NCI-H1092 (cell line): ENCODE data around the gene MAP7D3.
"Not testable (repeated sequence)": the region's sequence is repeated elsewhere in the genome, so short reads cannot be mapped to it uniquely, and the experiment has no call there.

Source experiments
- DNase-seq: peaks from one replicate; lab custom pipeline; 2025; lab: John Stamatoyannopoulos, UW

MAP7D3 gene

DNA sequence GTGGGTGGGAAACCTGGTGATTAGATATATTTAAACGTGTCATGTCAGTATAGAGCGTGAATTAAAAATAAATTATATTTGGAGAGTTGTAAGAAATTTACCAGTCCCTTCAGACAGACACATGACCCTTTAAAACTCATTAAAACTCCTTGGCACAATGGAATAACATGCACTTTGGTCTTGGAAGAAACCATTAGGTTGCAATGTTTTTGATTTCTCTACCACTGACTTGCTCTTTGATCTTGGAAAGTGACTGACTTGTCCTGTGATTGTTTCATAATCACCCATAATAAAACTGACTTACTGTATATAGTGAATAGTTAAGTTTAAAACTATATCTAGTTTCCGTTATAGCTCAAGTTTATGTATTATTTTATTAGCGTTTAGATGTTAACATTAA lies 68.0 kb downstream of the MAP7D3 start:
- DNase-seq: no peak

DNA sequence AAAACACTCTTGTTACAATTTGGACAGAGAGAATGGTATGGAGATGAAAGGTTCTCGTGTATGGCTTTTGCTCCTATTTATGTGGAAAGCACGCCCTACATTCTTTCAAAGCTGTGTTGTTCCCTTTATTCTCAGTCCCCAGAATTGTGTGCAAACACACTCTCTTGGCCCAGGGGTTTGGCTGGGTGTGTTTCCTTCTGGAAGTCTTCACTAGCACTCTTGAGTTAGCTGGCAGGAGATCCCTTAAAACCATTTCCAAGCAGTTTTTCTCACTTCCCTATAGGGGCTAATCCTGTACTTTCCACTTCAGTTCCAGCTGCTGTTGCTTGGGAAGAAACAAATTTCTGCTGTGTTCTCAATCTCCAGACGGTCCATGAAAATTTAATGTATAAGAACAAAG lies 68.8 kb downstream of the MAP7D3 start:
- no peak for DNase-seq

DNA sequence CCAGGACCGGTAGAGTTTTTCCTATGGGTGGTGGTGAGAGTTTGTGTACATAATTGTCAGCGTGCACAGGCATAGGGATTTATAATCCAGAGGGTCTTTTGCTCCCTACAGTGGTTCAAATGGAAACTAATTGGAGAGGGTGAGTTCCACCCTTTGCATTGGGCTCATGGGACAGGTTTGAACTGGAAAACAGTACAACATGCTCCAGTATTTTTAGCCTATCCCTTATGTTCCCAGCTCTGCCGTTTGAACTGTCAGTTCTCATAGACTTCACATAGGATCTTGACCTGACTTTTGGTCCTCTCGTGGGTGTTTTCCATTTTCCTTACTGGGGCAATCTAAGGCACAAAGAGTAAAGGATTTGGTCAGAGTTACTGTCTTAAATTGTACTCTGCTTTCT lies 72.1 kb downstream of the MAP7D3 start:
- DNase-seq: no peak

DNA sequence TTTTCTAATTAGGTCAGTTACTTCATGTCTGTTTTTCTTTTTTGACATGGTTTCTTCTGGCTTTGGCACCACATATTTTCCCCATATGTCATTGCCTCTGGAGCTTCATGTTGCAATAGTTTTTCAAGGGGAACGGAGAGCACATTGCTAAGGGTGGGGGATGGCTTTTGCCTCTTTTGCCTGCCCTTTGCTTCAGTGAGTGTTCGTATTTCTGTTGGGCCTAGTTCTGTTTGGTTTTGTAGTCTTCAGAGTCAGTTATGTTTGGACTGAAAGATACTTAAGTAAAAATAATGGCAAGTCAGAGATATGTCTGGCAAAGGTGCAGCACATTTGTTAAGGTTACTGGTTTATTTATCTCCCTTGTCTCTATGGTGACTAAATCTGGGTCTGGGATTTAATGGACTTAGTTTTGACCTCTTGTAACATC lies 74.8 kb downstream of the MAP7D3 start:
- no peak for DNase-seq

DNA sequence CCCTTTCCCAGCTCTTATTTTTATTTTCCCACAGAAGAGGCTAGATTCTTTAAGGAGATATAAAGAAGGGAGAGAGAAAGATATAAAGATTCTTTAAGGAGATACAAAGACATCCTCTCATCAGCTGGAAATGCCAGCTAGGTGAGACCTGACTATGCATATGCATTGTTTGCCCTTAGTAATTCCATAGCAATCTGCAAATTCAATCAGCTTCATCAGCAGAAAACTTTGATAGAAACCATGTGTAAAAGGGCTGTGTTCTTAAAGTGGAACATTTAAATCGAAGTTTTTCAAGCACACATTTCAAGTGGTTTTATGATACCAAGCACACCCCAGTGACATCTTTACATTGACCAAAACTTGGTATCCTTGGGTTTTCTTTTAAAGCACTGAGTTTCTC lies 79.8 kb downstream of the MAP7D3 start:
- no peak for DNase-seq

DNA sequence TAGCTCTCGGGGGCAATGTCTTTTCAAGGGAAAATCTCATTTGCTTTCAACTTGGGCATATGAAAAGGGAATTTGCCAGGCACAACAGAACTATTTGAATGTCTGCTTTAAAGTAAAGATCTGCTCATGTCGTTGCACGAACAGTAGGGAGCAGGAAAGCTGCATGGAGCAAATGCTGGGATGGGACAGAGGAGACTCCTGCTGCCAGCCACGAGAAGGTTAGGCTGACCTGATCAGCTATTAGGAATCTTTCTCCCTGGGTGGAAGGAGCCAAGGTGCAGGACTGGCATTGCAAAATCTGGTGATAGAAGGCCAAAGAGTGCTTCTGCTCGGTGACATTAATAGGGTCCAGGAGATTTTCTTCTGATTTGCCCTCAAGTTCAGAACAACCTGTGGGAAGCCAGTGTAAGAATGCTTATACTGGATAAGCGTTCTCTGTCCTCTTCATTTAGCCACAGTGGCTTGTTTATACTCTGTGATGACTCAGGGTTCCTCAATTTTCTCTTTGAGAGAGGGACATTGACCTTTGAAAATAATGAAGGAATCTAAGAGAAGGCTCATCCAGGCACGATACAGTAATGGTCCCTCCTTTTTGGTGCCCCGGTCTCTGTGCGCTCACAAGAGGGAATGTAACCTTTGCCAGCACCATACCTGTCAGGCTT lies 80.9 kb downstream of the MAP7D3 start:
- no peak for DNase-seq

DNA sequence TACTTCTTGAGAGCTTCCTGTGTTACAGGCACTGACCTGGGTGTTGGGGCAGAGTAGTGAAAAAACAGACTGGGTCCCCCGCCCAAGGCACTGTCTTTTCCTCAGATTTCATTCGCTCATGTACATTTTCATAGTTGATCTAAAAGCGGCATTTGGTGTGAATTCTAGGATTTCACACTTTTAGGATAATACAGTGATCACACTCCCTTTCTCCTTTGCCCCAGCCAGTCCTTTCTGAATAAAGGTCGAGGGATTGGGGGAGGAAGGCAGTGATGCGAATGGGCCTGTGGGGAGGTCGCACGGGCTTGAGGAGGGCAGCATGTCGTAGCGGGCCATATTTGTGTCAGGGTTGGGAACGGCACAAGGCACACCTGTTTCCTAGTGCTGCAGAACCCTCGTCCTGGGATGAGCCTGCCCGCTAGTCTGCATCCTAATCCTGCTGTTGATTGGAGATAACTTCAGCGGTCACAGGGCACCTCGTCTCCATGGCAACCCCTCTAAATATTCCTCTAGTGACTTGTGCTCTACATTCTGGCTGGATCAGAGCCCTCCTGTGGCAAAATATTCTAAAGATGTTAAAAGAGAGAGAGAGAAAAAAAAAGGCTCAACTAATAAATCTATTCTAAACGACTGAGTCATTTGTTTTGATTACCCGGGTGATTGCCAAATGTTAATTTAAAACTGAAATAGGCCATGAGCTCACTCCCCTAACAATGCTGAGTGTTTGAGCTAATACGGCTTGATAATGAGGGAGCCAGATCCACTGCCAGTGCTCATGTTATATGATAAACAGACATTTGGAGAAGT lies 82.1 kb downstream of the MAP7D3 start:
- no peak for DNase-seq

DNA sequence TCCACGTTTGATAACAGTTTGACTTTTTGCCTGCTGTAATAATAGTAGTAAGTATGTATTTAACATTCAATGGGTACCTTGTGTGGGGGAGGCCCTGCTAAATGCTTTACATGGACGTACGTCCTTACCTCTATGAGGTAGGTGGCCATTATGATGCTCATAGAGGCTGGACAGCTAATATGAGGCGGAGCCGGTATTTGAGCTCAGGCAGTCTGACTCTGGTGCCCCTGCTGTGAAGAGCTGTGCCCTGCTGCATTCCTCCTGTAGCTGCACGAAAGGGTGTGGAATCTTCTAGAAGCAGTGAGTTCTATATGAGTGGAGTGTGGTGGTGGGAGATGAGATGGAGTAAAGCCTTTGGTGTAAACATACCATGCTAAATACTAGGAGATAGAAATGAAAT lies 83.2 kb downstream of the MAP7D3 start:
- DNase-seq: not testable (repeated sequence)

DNA sequence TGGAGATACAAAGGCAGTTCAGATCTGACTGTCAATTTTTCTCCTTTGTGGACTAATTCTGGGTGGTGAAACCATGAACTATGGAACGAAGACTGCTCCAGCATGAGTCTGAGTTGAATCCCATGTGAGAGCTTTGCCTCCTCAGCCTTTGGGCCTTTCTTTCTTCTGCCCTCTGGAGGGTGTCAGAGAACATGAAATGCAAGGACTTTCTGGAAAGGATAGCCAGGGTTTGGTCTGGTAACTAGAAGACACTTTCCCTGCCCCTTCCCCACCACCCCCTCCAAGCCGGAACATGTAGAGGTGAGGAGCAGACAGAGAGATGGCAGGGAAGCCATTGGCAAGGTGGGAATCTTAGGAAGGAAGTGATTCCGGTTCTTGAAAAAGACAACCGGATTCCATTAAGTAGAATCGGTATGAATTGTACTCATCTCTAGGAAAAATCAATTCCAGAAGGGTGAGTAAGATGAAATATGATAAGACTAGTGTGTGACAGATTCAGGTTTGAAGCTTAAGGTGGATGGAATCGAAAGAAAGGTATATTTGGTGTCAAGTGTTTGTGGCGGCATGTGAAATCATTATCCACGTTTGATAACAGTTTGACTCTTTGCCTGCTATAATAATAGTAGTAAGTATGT lies 84.9 kb downstream of the MAP7D3 start:
- DNase-seq: no peak

DNA sequence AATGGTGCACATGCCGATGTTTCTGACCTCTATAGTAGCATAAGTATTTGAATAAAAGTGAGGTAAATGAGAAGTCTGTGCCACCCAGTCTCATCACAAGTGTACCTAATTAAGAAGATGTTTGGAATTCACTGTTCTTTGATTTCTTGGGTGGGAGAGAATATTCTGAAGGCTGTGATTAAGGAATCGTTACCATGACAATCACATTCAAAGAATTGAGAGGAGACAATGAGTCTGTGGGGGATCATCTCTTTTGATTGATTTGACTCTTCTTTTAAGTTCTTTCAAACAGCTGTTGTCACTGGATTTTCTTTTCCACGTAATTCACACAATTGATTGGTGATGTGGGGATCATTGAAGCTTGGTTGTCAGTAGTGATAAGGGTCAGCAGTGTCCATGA lies 85.8 kb downstream of the MAP7D3 start:
- no peak for DNase-seq

DNA sequence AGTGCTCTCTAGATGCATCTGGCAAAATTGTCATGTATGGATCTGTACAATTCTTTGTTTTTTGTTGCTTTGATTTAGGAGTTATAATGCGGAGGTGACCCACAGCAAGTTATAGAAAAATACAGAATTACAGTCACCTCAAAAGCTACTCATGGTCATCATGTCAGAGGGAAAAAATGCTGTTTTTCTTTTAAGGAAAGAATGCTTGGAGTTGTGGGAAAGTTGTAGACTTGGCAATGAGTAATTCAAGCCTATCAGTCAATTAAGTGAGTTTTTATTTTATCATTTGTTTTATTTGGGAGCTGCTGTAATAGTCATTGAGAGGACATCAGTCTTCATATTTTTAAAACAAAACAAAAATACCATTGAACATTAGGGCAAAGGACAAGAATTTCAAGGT lies 87.5 kb downstream of the MAP7D3 start:
- no peak for DNase-seq
